IMR-90 (cell line): ENCODE measurements around the gene C15orf62. TPM values are rescaled to one million over a fixed set of nuclear protein-coding genes. Genes with fewer than 3 reads are reported as not detected.
A peak's percentile ranks its signal among the peaks of the same experiment; 100 is the strongest.

ENCODE experiments used
- ATAC-seq: fragments of 200-7000 bp; cut with Tn5 transposase; 2 replicates; pipeline ENCODE4 v1.9.1; 2020; ENCODE audit warnings: low read depth, mild to moderate bottlenecking, moderate library complexity
- BruUV-seq: library from RNA; stranded (reverse); fragments of 400-500 nt; replicated peaks from 2 replicates; lab custom pipeline; 2021; lab: Mats Ljungman, UMichigan
- CTCF ChIA-PET: fragments of 300-600 bp; formaldehyde crosslinking; extraction: SDS; loops from one replicate; lab custom pipeline; 2021; ENCODE audit warnings: antibody characterized with exemption; lab: Yijun Ruan, JAX
- POLR2A ChIA-PET: fragments of 300-600 bp; sonication (Branson Sonifier 250); formaldehyde crosslinking; loops from one replicate; lab custom pipeline; 2022; ENCODE audit warnings: antibody characterized with exemption; ENCODE audit not compliant: unreplicated experiment; lab: Charles Lee
- DNase-seq: peaks from one replicate; pipeline ENCODE4 v3.0.0; 2013
- H2AFZ ChIP-seq: replicated peaks from 2 replicates; pipeline ENCODE3; 2013; ENCODE audit warnings: low read length, mild to moderate bottlenecking; ENCODE audit not compliant: poor library complexity
- H2AK5ac ChIP-seq: 2 replicates; pipeline ENCODE4 v1.6.1; 2013; ENCODE audit warnings: low read depth, low read length, inconsistent platforms
- H2AK9ac ChIP-seq: replicated peaks from 2 replicates; pipeline ENCODE3; 2013; ENCODE audit warnings: mild to moderate bottlenecking, low read depth, low read length, moderate library complexity; ENCODE audit not compliant: poor library complexity
- H2BK120ac ChIP-seq: 2 replicates; pipeline ENCODE4 v1.6.1; 2013; ENCODE audit warnings: low read depth, low read length, inconsistent platforms
- H2BK15ac ChIP-seq: 3 replicates; pipeline ENCODE4 v1.6.1; 2013; ENCODE audit warnings: low read depth, low read length, inconsistent platforms
- H2BK20ac ChIP-seq: 2 replicates; pipeline ENCODE4 v1.6.1; 2013; ENCODE audit warnings: low read depth, mild to moderate bottlenecking, inconsistent platforms, low read length, moderate library complexity
- H2BK5ac ChIP-seq: 2 replicates; pipeline ENCODE4 v1.6.1; 2013; ENCODE audit warnings: mild to moderate bottlenecking, low read depth, low read length, inconsistent platforms; ENCODE audit not compliant: poor library complexity, severe bottlenecking
- H3K14ac ChIP-seq: replicated peaks from 2 replicates; pipeline ENCODE4 v1.6.1; 2013; ENCODE audit warnings: low read depth, low read length, inconsistent platforms
- H3K18ac ChIP-seq: 2 replicates; pipeline ENCODE4 v1.6.1; 2013; ENCODE audit warnings: low read depth, low read length, control low read depth
- H3K23ac ChIP-seq: 2 replicates; pipeline ENCODE4 v1.6.1; 2013; ENCODE audit warnings: low read depth, low read length, inconsistent platforms
- H3K27ac ChIP-seq: 2 replicates; pipeline ENCODE4 v1.5.1; 2013; ENCODE audit warnings: mild to moderate bottlenecking, control low read depth, low read length; ENCODE audit not compliant: insufficient read depth
- H3K27me3 ChIP-seq: 2 replicates; pipeline ENCODE4 v1.6.1; 2013; ENCODE audit warnings: low read length; ENCODE audit not compliant: control insufficient read depth, insufficient read depth
- H3K36me3 ChIP-seq: 2 replicates; pipeline ENCODE4 v1.6.1; 2013; ENCODE audit warnings: low read length, mixed read lengths; ENCODE audit not compliant: control insufficient read depth, insufficient read depth
- H3K4ac ChIP-seq: 2 replicates; pipeline ENCODE4 v1.6.1; 2013; ENCODE audit warnings: low read depth, low read length, inconsistent platforms
- H3K4me1 ChIP-seq: 2 replicates; pipeline ENCODE4 v1.6.1; 2013; ENCODE audit warnings: low read length, mixed read lengths; ENCODE audit not compliant: control insufficient read depth, insufficient read depth
- H3K4me2 ChIP-seq: 2 replicates; pipeline ENCODE4 v1.6.1; 2013; ENCODE audit warnings: low read depth, mild to moderate bottlenecking, control low read depth, low read length, moderate library complexity
- H3K4me3 ChIP-seq: 2 replicates; pipeline ENCODE4 v1.5.1; 2013; ENCODE audit warnings: low read depth, mild to moderate bottlenecking, control low read depth, low read length, moderate library complexity; ENCODE audit not compliant: insufficient read depth
- H3K56ac ChIP-seq: 2 replicates; pipeline ENCODE4 v1.6.1; 2013; ENCODE audit warnings: low read length, inconsistent platforms; ENCODE audit not compliant: insufficient read depth; ENCODE audit errors: extremely low read depth
- H3K79me1 ChIP-seq, 2 experiments: 2 replicates each; pipeline ENCODE4 v1.6.1; 2013; ENCODE audit warnings: low read length in 2 of 2, inconsistent platforms in 1 of 2, low read depth in 1 of 2
- H3K9ac ChIP-seq: 2 replicates; pipeline ENCODE4 v1.6.1; 2013; ENCODE audit warnings: low read depth, low read length, control low read depth
- H3K9me1 ChIP-seq: 2 replicates; pipeline ENCODE4 v1.6.1; 2013; ENCODE audit warnings: low read length, inconsistent platforms; ENCODE audit not compliant: insufficient read depth
- H3K9me3 ChIP-seq: 2 replicates; pipeline ENCODE4 v1.6.1; 2013; ENCODE audit warnings: low read length; ENCODE audit not compliant: control insufficient read depth, insufficient read depth
- H4K20me1 ChIP-seq: 2 replicates; pipeline ENCODE4 v1.6.1; 2013; ENCODE audit warnings: low read length, inconsistent platforms; ENCODE audit not compliant: insufficient read depth
- H4K5ac ChIP-seq: 2 replicates; pipeline ENCODE4 v1.6.1; 2013; ENCODE audit warnings: mild to moderate bottlenecking, low read depth, low read length, control low read depth
- H4K8ac ChIP-seq, 2 experiments: 2 replicates each; pipeline ENCODE4 v1.6.1; 2013; ENCODE audit warnings: low read depth in 2 of 2, low read length in 2 of 2, control low read depth in 1 of 2, inconsistent platforms in 1 of 2
- H4K91ac ChIP-seq: 2 replicates; pipeline ENCODE4 v1.6.1; 2013; ENCODE audit warnings: low read depth, low read length, inconsistent platforms; ENCODE audit not compliant: insufficient read depth
- BHLHE40 ChIP-seq: fragments of 150-350 bp; IDR thresholded peaks from 2 replicates; pipeline ENCODE4 v1.6.1; 2016; ENCODE audit warnings: mild to moderate bottlenecking, low read depth, low read length
- CEBPB ChIP-seq: IDR thresholded peaks from 2 replicates; pipeline ENCODE4 v1.6.1; 2012; ENCODE audit warnings: low read depth, low read length, improper control_type of control experiment
- MAFK ChIP-seq: IDR thresholded peaks from 2 replicates; pipeline ENCODE4 v1.6.1; 2012; ENCODE audit warnings: low read depth, low read length, improper control_type of control experiment
- POLR2A ChIP-seq: IDR thresholded peaks from 2 replicates; pipeline ENCODE4 v1.6.1; 2012; ENCODE audit warnings: mild to moderate bottlenecking, low read depth, low read length
- RAD21 ChIP-seq: IDR thresholded peaks from 2 replicates; pipeline ENCODE4 v1.6.1; 2012; ENCODE audit warnings: low read length, improper control_type of control experiment
- RFX5 ChIP-seq: IDR thresholded peaks from 2 replicates; pipeline ENCODE4 v1.8.0; 2012; ENCODE audit warnings: low read depth, mild to moderate bottlenecking, low read length, moderate library complexity
- SMC3 ChIP-seq: fragments of 150-350 bp; IDR thresholded peaks from 2 replicates; pipeline ENCODE4 v1.6.1; 2016; ENCODE audit warnings: low read depth, mild to moderate bottlenecking, antibody characterized with exemption, low read length, moderate library complexity
- whole genome bisulfite sequencing, 2 experiments: methylation state at CpG; one replicate each; pipeline versions ENCODE4 v1.1.5 to v1.1.7; 2013; ENCODE audit warnings: missing lambda C conversion rate in 2 of 2; ENCODE audit not compliant: insufficient read length in 1 of 2; ENCODE audit errors: extremely low coverage in 2 of 2; 5-methylcytosine and 5-hydroxymethylcytosine counted together
- dilution Hi-C: fragments of 300-500 bp; cut with HindIII; formaldehyde crosslinking; loops from one replicate; pipeline ENCODE4 v1.14.3; 2018; ENCODE audit warnings: low sequenced_read_pairs; ENCODE audit not compliant: unreplicated experiment
- in situ Hi-C: fragments of 300-500 bp; cut with MboI; formaldehyde crosslinking; loops from 3 replicates; pipeline ENCODE4 v1.14.3; 2019; ENCODE audit warnings: low sequenced_read_pairs, inconsistent platforms, mixed read lengths
- intact Hi-C: fragments of 100-400 bp; cut with micrococcal nuclease; formaldehyde crosslinking; loops from 2 replicates; pipeline ENCODE4 v1.10.0; 2022
- polyA plus RNA-seq, 3 experiments: library from polyadenylated mRNA; depleted of rRNA; stranded (reverse); fragments of >200 nt; gene quantifications; 2 replicates each; pipeline ENCODE4 v1.2.3, GENCODE V29; 2012; ENCODE audit warnings: low replicate concordance in 1 of 3
- total RNA-seq: library from RNA; depleted of rRNA; stranded (reverse); fragments of >200 nt; gene quantifications from 2 replicates; pipeline ENCODE4 v1.2.3, GENCODE V29; 2012

Gene C15orf62
- total and polyA plus RNA-seq, 2 of the 4 experiments (the other 2 are of a cell fraction): not detected

DNA sequence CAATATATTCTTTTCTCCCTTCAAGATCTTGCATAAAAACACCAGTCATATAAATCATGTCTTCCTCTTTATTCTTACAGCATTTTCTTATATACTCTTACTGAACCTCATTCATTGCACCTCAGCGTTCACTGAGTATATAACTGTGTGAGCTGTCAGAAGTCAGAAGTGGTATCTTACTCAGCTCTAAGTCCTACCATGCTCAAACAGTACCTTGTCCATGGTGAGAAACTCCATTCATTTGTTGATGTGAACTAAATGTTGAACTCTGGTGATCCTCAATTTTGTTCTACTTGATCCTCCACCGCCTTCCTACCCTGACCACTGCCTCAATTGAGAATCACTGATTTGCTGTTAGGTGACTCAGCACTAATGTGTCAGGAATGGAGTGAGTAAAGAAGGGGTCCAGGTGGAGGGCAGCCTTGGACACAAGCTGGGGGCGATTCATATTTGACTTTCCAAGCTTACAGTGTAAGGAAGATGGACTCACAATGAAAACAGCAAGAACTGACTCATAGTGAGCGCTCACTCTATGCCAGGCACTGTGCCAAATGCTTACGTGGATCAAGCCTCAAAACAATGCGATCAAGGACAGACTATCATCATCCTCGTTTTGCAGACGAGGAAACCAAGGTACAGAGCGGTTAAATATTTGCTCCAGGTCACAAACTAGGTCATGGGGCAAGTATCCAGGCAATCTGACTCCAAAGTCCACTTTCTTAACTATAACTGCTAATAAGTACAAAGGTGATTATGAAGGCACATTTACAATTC is 23.6 kb downstream of the C15orf62 start (continued):
- TF ChIP-seq RFX5: no peak
- no peak for TF ChIP-seq SMC3
- TF ChIP-seq POLR2A: no peak
- TF ChIP-seq BHLHE40: peak; percentile 15; the same call in 1 of the 2 replicates

DNA sequence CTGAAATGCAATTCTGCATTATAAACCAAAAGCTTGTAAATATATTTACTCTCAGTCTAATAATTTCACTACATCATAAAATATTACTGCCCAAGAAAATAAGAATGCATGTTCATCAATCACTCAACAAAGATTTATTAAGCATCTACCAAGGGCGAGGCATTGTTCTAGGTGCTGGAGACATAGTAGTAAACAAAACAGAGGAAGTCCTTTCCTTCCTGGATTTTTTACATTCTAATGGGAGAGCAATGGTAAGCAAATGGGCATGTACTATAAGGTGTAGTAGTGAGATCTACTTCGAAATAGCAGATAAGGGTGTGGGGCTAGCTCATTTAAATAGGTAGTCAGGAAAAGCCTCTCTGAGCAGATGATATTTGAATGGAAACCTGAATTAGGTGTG is 26.3 kb downstream of the C15orf62 start:
- Histone ChIP-seq H2BK15ac (no peak overlapping the region), H4K20me1 (peaks cover 5% of the 10 kb centered on the region; the same call in 1 of the 2 replicates), H3K9ac (no peak overlapping the region), H3K56ac (no peak overlapping the region), H3K4me3 (no peak overlapping the region), H3K14ac (no peak overlapping the region), H4K91ac (no peak overlapping the region), H2BK20ac (no peak overlapping the region), H3K27me3 (no peaks in the 10 kb centered on the region), H2AK9ac (no peak overlapping the region), H4K5ac (no peak overlapping the region), H2AFZ (no peak overlapping the region), H3K27ac (no peak overlapping the region), H3K9me3 (no peaks in the 10 kb centered on the region), H3K9me1 (0 out of 2 replicates have a peak, but pooled peaks cover 13% of the 10 kb centered on the region), H4K8ac (no peak overlapping the region), H3K4ac (no peak overlapping the region), H3K18ac (no peak overlapping the region), H3K79me1 (peaks cover 33 to 57% of the 10 kb centered on the region in 2 experiments), H3K23ac (no peak overlapping the region), H3K36me3 (peaks cover 4% of the 10 kb centered on the region; the same call in 1 of the 2 replicates), H2BK5ac (no peak overlapping the region), H2AK5ac (no peak overlapping the region), H3K4me1 (peaks cover 5% of the 10 kb centered on the region; the same call in 1 of the 2 replicates), H2BK120ac (no peak overlapping the region), H3K4me2 (no peak overlapping the region)
- dilution Hi-C loops (no loop called here), intact Hi-C loops (no loop called here), in situ Hi-C loops (no loop called here)
- ChIA-PET CTCF (interaction anchor here (0.5 kb wide), 1 partner anchor 69 kb away, joined by 3 read pairs; no protein-coding TSS in a partner anchor), POLR2A (no interaction called here)
- WGBS, 2 experiments: 80% methylated on average over 1 of the region's 2 CpGs; no CpG with 5 or more reads in 1 of the 2 experiments
- BruUV-seq: no TSS peak
- DNase-seq (no peak), ATAC-seq (no peak)
- TF ChIP-seq MAFK (no peak), CEBPB (no peak), RAD21 (no peak)
